ENCODE measurements around the gene RPL27. TPM values are rescaled to one million over a fixed set of nuclear protein-coding genes. Genes with fewer than 3 reads are reported as not detected.
A peak's percentile ranks its signal among the peaks of the same experiment; 100 is the strongest.
"Not testable (repeated sequence)": the region's sequence is repeated elsewhere in the genome, so short reads cannot be mapped to it uniquely, and the experiment has no call there.

RPL27 gene
- total and polyA plus RNA-seq, 8 donors, result 842 to 1,820 (median 1,641) TPM

DNA sequence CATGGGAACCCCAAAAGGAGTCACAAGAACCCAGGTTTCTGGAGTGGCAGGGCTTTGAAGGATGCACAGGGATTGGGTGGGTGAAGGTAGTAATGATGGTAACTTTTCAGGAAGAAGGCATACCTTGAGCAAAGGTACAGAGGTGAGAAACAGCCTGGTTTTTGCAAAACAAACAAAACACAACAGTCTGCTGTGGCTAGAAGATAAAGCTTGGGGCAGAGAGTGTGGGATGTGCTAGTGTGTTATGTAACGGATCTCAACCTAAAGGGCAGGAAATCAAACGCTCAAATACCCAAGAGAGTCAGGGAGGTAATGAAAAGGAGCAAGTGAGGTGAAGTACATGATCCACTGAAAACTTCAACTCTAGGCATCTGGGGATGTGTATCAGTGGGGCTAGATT is 23.0 kb upstream of the RPL27 start:
- peaks cover 6 to 11% of the 10 kb centered on the region in 2 donors for H3K4me1 ChIP-seq
- intact Hi-C loops (cut with DNase I), result no loop called here
- H3K36me3 ChIP-seq, result no peaks in the 10 kb centered on the region
- H3K27me3 ChIP-seq, result no peaks in the 10 kb centered on the region
- TF ChIP-seq, protein P1, sequence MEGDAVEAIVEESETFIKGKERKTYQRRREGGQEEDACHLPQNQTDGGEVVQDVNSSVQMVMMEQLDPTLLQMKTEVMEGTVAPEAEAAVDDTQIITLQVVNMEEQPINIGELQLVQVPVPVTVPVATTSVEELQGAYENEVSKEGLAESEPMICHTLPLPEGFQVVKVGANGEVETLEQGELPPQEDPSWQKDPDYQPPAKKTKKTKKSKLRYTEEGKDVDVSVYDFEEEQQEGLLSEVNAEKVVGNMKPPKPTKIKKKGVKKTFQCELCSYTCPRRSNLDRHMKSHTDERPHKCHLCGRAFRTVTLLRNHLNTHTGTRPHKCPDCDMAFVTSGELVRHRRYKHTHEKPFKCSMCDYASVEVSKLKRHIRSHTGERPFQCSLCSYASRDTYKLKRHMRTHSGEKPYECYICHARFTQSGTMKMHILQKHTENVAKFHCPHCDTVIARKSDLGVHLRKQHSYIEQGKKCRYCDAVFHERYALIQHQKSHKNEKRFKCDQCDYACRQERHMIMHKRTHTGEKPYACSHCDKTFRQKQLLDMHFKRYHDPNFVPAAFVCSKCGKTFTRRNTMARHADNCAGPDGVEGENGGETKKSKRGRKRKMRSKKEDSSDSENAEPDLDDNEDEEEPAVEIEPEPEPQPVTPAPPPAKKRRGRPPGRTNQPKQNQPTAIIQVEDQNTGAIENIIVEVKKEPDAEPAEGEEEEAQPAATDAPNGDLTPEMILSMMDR (IDR thresholded peaks at IDR 0.05), result no peak
- DNase-seq (no peak), ATAC-seq (no peak)
- no peaks in the 10 kb centered on the region for H3K9me3 ChIP-seq
- H3K4me3 ChIP-seq, result no peak overlapping the region
- H3K27ac ChIP-seq, result no peak overlapping the region

DNA sequence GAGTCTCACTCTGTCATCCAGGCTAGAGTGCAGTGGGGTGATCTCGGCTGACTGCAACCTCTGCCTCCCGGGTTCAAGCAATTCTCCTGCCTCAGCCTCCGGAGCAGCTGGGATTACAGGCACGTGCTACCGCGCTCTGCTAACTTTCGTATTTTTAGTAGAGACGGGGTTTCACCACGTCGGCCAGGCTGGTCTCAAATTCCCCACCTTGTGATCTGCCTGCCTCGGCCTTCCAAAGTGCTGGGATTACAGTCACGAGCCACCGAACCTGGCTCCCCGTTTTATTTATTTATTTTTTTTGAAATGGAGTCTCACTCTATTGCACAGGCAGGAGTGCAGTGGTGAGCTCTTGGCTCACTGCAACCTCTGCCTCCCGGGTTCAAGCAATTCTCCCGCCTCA is 22.5 kb upstream of the RPL27 start:
- DNase-seq; H3K27me3 ChIP-seq; H3K36me3 ChIP-seq; H3K9me3 ChIP-seq; H3K27ac ChIP-seq; H3K4me3 ChIP-seq; ATAC-seq; intact Hi-C loops (cut with DNase I): not testable (repeated sequence)
- peaks cover 6 to 11% of the 10 kb centered on the region in 2 donors for H3K4me1 ChIP-seq

DNA sequence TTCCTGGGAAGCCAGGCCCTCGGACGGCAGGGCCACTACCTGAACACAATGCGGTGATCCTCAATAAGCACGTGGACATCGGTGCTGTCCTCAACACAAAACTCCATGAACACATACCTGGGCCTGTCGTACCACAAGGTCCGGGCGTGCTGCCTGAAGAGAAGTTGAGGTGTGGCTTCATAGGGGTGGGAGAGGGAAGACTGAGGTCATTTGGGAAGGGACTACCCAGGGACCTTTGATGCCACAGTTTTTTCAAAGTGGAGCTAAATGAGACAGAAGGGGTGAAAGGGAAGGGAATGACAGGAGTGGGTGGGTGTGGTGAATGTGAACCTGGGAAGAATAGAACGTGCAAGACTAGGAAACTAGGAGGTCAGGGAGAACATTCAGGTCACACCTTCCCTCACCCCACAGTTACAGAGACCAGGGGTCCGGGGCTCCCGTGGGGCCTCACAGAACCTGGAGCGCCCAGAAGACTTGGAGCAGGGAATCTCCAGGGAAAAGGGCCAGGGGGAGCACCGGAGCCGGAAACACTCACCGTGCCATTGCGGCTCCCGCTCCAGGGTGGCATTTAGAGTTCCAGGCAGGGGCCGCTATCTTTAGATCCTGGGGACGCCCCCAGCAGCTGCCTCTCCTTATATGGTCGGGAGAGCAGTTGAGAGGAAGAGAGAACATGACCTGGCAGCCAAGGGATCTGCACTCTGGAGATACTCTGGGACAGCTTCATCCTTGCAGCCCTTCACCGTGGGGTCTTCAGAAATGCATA is 18.5 kb upstream of the RPL27 start, which contains the start of gene PTGES3L:
TSS of gene PTGES3L (minus strand) at position 570 of the 763 bp plus-strand sequence. CDS start at position 543, 27 bp downstream.
- Histone ChIP-seq H3K27ac (peak within 1 kb of the TSS; percentile 75 to 93), H3K9me3 (no peaks in the 10 kb centered on the region), H3K36me3 (peaks cover 0 to 1% of the 10 kb centered on the region in 2 donors), H3K4me1 (peaks cover 15 to 42% of the 10 kb centered on the region in 2 donors), H3K4me3 (peak within 1 kb of the TSS; percentile 85 to 97), H3K27me3 (no peaks in the 10 kb centered on the region)
- intact Hi-C loops (cut with DNase I), result no loop called here
- ATAC-seq, result peak; percentile 30
- TF ChIP-seq, protein P1 (IDR thresholded peaks at IDR 0.05), result no peak
- peak in 2 of 4 donors; percentile 44 to 52 for DNase-seq

DNA sequence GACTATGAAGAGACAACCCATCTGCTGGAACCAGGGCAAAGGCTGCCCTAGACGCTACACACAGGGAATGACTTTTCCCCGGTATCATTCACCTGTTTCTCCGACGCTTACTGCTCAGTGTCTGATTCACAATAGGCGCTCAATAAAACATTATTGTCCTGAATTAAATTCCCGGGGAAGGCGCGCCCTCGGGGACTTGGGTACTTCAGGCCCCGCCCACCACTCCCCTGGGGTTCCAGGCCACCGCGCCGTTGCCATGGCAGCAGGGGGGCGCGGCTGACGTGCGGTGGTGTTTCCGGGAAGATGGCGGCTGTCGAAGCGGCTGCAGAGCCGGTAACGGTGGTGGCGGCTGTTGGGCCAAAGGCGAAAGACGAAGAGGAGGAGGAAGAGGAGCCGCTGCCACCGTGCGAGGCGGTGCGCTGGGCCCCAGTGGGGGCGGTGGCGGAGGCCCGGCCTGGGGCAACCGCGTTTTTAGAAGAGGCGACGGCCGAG is 17.9 kb upstream of the RPL27 start, which contains the start of gene RUNDC1:
TSS of gene RUNDC1 (plus strand) at position 292 of the 492 bp plus-strand sequence. CDS start at position 304, 12 bp downstream.
- H3K27me3 ChIP-seq, result no peaks in the 10 kb centered on the region
- peak within 1 kb of the TSS; percentile 75 to 93 for H3K27ac ChIP-seq
- TF ChIP-seq, protein P1 (IDR thresholded peaks at IDR 0.05), result no peak
- H3K36me3 ChIP-seq, result peaks cover 0 to 6% of the 10 kb centered on the region in 2 donors
- intact Hi-C loops (cut with DNase I), result no loop called here
- peak within 1 kb of the TSS; percentile 85 to 97 for H3K4me3 ChIP-seq
- ATAC-seq (peak; percentile 94), DNase-seq (peak; percentile 81 to 98 (median 94))
- H3K4me1 ChIP-seq, result peaks cover 15 to 48% of the 10 kb centered on the region in 2 donors
- H3K9me3 ChIP-seq, result no peaks in the 10 kb centered on the region

DNA sequence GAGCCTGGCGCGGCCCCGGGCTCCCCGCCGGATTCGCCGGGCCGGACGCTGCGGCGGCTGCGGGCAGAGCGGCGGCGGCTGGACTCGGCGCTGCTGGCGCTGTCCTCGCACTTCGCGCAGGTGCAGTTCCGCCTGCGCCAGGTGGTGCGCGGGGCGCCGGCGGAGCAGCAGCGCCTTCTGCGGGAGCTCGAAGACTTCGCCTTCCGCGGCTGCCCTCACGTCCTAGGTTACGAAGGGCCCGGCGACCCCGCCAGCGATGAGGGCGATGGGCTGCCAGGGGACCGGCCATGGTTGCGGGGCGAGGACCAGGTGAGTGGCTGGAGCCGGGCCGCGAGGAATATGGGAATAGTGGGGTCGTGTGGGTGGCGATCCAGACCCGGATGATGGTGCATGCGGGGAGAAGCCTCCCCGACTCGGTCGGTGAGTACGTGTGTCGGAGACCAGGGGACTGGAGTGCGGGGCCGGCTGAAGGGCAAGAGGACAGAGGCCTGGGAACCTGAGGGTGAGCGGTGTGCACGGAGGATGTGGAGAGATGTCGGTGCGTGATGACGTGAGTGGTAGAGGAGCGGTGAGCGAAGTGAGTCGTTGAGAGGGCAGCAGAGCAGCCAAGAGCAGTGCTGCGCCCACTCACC is 17.3 kb upstream of the RPL27 start:
- H3K4me3 ChIP-seq, result peak overlapping the region; percentile 85 to 97
- peak; percentile 74 for ATAC-seq
- no peaks in the 10 kb centered on the region for H3K9me3 ChIP-seq
- no peaks in the 10 kb centered on the region for H3K27me3 ChIP-seq
- peaks cover 15 to 54% of the 10 kb centered on the region in 2 donors for H3K4me1 ChIP-seq
- intact Hi-C loops (cut with DNase I), result no loop called here
- TF ChIP-seq, protein P1 (IDR thresholded peaks at IDR 0.05), result no peak
- peaks cover 0 to 10% of the 10 kb centered on the region in 2 donors for H3K36me3 ChIP-seq
- peak overlapping the region; percentile 75 to 93 for H3K27ac ChIP-seq
- DNase-seq, result peak; percentile 17 to 87 (median 54)

All from left lung (tissue), 10 donors.